H9 (cell line): Measurements from ENCODE around the gene C8G. TPM values are rescaled to one million over a fixed set of nuclear protein-coding genes. Genes with fewer than 3 reads are reported as not detected.

ENCODE experiments used
- DNase-seq: peaks from one replicate; pipeline ENCODE4 v3.0.0-alpha.2; 2017
- H2AFZ ChIP-seq: one replicate; pipeline ENCODE4 v1.6.1; 2013; ENCODE audit warnings: mild to moderate bottlenecking, low read length, control low read depth, moderate library complexity
- H2AK5ac ChIP-seq: 2 replicates; pipeline ENCODE4 v1.6.1; 2013; ENCODE audit warnings: low read length, control low read depth, mixed read lengths; ENCODE audit not compliant: insufficient read length
- H2BK120ac ChIP-seq: one replicate; pipeline ENCODE4 v1.6.1; 2013; ENCODE audit warnings: low read depth, mild to moderate bottlenecking, low read length, control low read depth, inconsistent platforms; ENCODE audit not compliant: poor library complexity, severe bottlenecking
- H2BK12ac ChIP-seq: 2 replicates; pipeline ENCODE4 v1.6.1; 2013; ENCODE audit warnings: low read length, control low read depth, mixed read lengths, low read depth; ENCODE audit not compliant: insufficient read length
- H2BK15ac ChIP-seq: 2 replicates; pipeline ENCODE4 v1.6.1; 2013; ENCODE audit warnings: low read depth, low read length, control low read depth
- H2BK20ac ChIP-seq: one replicate; pipeline ENCODE4 v1.6.1; 2013; ENCODE audit warnings: low read depth, mild to moderate bottlenecking, low read length, control low read depth, inconsistent platforms; ENCODE audit not compliant: poor library complexity, severe bottlenecking
- H2BK5ac ChIP-seq: 2 replicates; pipeline ENCODE4 v1.6.1; 2013; ENCODE audit warnings: low read length, control low read depth, mixed read lengths; ENCODE audit not compliant: insufficient read length
- H3K14ac ChIP-seq: 2 replicates; pipeline ENCODE4 v1.6.1; 2013; ENCODE audit warnings: low read length, control low read depth; ENCODE audit not compliant: insufficient read depth
- H3K18ac ChIP-seq: 2 replicates; pipeline ENCODE4 v1.6.1; 2013; ENCODE audit warnings: low read depth, mild to moderate bottlenecking, mixed read lengths, low read length, control low read depth; ENCODE audit not compliant: insufficient read length
- H3K23ac ChIP-seq: 2 replicates; pipeline ENCODE4 v1.6.1; 2013; ENCODE audit warnings: low read length, control low read depth, mixed read lengths, low read depth; ENCODE audit not compliant: insufficient read length
- H3K23me2 ChIP-seq: 2 replicates; pipeline ENCODE4 v1.6.1; 2013; ENCODE audit warnings: low read depth, mild to moderate bottlenecking, mixed read lengths, low read length, control low read depth; ENCODE audit not compliant: insufficient read length, poor library complexity, severe bottlenecking
- H3K27ac ChIP-seq: 2 replicates; pipeline ENCODE4 v1.5.1; 2013; ENCODE audit warnings: low read length, control low read depth, mixed read lengths, low read depth; ENCODE audit not compliant: insufficient read length
- H3K27me3 ChIP-seq: 2 replicates; pipeline ENCODE4 v1.6.1; 2013; ENCODE audit warnings: low read length, control low read depth, inconsistent platforms; ENCODE audit not compliant: insufficient read depth
- H3K4ac ChIP-seq: 2 replicates; pipeline ENCODE4 v1.6.1; 2013; ENCODE audit warnings: low read depth, mild to moderate bottlenecking, control low read depth, inconsistent platforms, low read length, moderate library complexity
- H3K4me1 ChIP-seq: 2 replicates; pipeline ENCODE4 v1.6.1; 2013; ENCODE audit warnings: low read length, control low read depth, inconsistent platforms; ENCODE audit not compliant: insufficient read depth
- H3K4me2 ChIP-seq: 2 replicates; pipeline ENCODE4 v1.6.1; 2013; ENCODE audit warnings: low read length, control low read depth, mixed read lengths; ENCODE audit not compliant: insufficient read length, insufficient read depth
- H3K56ac ChIP-seq: 2 replicates; pipeline ENCODE4 v1.6.1; 2013; ENCODE audit warnings: low read depth, mild to moderate bottlenecking, mixed read lengths, low read length, control low read depth; ENCODE audit not compliant: insufficient read length
- H3K79me1 ChIP-seq: 2 replicates; pipeline ENCODE4 v1.6.1; 2013; ENCODE audit warnings: low read depth, mild to moderate bottlenecking, moderate library complexity, low read length, control low read depth, inconsistent platforms; ENCODE audit not compliant: insufficient read depth, poor library complexity, severe bottlenecking
- H3K79me2 ChIP-seq: 2 replicates; pipeline ENCODE4 v1.6.1; 2013; ENCODE audit warnings: low read length, control low read depth, inconsistent platforms; ENCODE audit not compliant: insufficient read depth
- H3K9ac ChIP-seq: 2 replicates; pipeline ENCODE4 v1.6.1; 2013; ENCODE audit warnings: low read length, control low read depth, mixed read lengths; ENCODE audit not compliant: insufficient read length; ENCODE audit errors: extremely low read depth
- H3K9me3 ChIP-seq: one replicate; pipeline ENCODE4 v1.6.1; 2013; ENCODE audit warnings: low read depth, low read length, inconsistent platforms; ENCODE audit not compliant: control insufficient read depth
- H3T11ph ChIP-seq: one replicate; pipeline ENCODE4 v1.6.1; 2013; ENCODE audit warnings: mild to moderate bottlenecking, low read length, control low read depth, inconsistent platforms
- H4K20me1 ChIP-seq: one replicate; pipeline ENCODE4 v1.6.1; 2013; ENCODE audit not compliant: control insufficient read depth, insufficient read length, insufficient read depth
- H4K5ac ChIP-seq: 2 replicates; pipeline ENCODE4 v1.6.1; 2013; ENCODE audit warnings: low read depth, mild to moderate bottlenecking, mixed read lengths, low read length, control low read depth; ENCODE audit not compliant: insufficient read length
- H4K8ac ChIP-seq: replicated peaks from 2 replicates; pipeline ENCODE4 v1.6.1; 2013; ENCODE audit warnings: low read length, control low read depth, mixed read lengths, low read depth; ENCODE audit not compliant: insufficient read length
- H4K91ac ChIP-seq: 2 replicates; pipeline ENCODE4 v1.6.1; 2013; ENCODE audit warnings: low read depth, mild to moderate bottlenecking, moderate library complexity, mixed read lengths, low read length, control low read depth; ENCODE audit not compliant: insufficient read length
- H3K27ac Mint-ChIP-seq, 3 experiments: 2 replicates in 2 of 3; 3 replicates in 1 of 3; pipeline ENCODE4 v1.8.0; 2020 to 2021; ENCODE audit warnings: mixed read lengths in 3 of 3, mild to moderate bottlenecking in 1 of 3, moderate library complexity in 1 of 3
- H3K27me3 Mint-ChIP-seq: 2 replicates; pipeline ENCODE4 v1.8.0; 2021; ENCODE audit warnings: low read depth, mild to moderate bottlenecking, moderate library complexity, mixed read lengths
- H3K36me3 Mint-ChIP-seq, 3 experiments: 2 replicates in 2 of 3; 3 replicates in 1 of 3; pipeline ENCODE4 v1.8.0; 2020 to 2021; ENCODE audit warnings: low read depth in 3 of 3, mixed read lengths in 3 of 3; ENCODE audit not compliant: insufficient read depth in 1 of 3
- H3K4me1 Mint-ChIP-seq, 2 experiments: 2 replicates each; pipeline ENCODE4 v1.8.0; 2020; ENCODE audit warnings: mixed read lengths in 2 of 2
- H3K4me3 Mint-ChIP-seq, 2 experiments: 2 replicates in 1 of 2; 3 replicates in 1 of 2; pipeline ENCODE4 v1.8.0; 2020 to 2021; ENCODE audit warnings: mild to moderate bottlenecking in 2 of 2, mixed read lengths in 2 of 2, moderate library complexity in 1 of 2
- H3K9me3 Mint-ChIP-seq, 2 experiments: 2 replicates in 1 of 2; 3 replicates in 1 of 2; pipeline ENCODE4 v1.8.0; 2020; ENCODE audit warnings: mild to moderate bottlenecking in 2 of 2, mixed read lengths in 2 of 2, moderate library complexity in 1 of 2
- CTCF ChIP-seq: fragments of 200-600 bp; sonication (generic); conservative IDR thresholded peaks from 3 replicates; pipeline ENCODE4 v1.8.0; 2021; ENCODE audit warnings: antibody characterized with exemption, mild to moderate bottlenecking
- WGBS: extraction: QIAGEN DNeasy Blood & Tissue Kit; methylation state at CpG from one replicate; pipeline ENCODE4 v1.1.7; 2013; ENCODE audit warnings: missing lambda C conversion rate, low lambda C conversion rate, mixed read lengths; ENCODE audit not compliant: insufficient read length; ENCODE audit errors: extremely low coverage; 5-methylcytosine and 5-hydroxymethylcytosine counted together
- total RNA-seq: library from RNA; stranded (reverse); gene quantifications from 2 replicates; pipeline ENCODE4 v1.2.1, GENCODE V29; 2021

C8G gene
- total RNA-seq, 1 experiment from 2014 or later: 0.96 TPM

- no peak overlapping the region for H3K14ac ChIP-seq
- H3K27ac ChIP-seq: no peak overlapping the region
- no peak overlapping the region for H3K18ac ChIP-seq
- Mint-ChIP-seq H3K4me3 (no peak overlapping the region), H3K27me3 (no peaks in the 10 kb centered on the region; the same call in 1 of the 2 replicates), H3K27ac (no peak overlapping the region; a peak in 1 of 7 replicates), H3K4me1 (no peaks in the 10 kb centered on the region), H3K9me3 (no peaks in the 10 kb centered on the region), H3K36me3 (peaks cover 41 to 81% (median 80%) of the 10 kb centered on the region in 3 experiments)
- no peak for TF ChIP-seq CTCF
- no peak overlapping the region for H3K9ac ChIP-seq
- no peak overlapping the region for H2BK120ac ChIP-seq
- no peaks in the 10 kb centered on the region for H3K23me2 ChIP-seq
- no peak overlapping the region for H3K4ac ChIP-seq
- no peak overlapping the region for H3T11ph ChIP-seq
- no peaks in the 10 kb centered on the region for H3K27me3 ChIP-seq
- H3K79me1 ChIP-seq: peaks cover under 1% of the 10 kb centered on the region
- H3K79me2 ChIP-seq: no peaks in the 10 kb centered on the region
- H3K4me2 ChIP-seq: no peak overlapping the region
- H2BK5ac ChIP-seq: no peak overlapping the region
- DNase-seq: no peak
- H4K91ac ChIP-seq: no peak overlapping the region
- H2BK12ac ChIP-seq: no peak overlapping the region
- no CpG with 5 or more reads among the region's 12 CpGs for WGBS
- no peak overlapping the region for H3K56ac ChIP-seq
- no peak overlapping the region for H2BK15ac ChIP-seq
- H4K20me1 ChIP-seq: no peaks in the 10 kb centered on the region
- no peak overlapping the region for H2AFZ ChIP-seq
- no peak overlapping the region for H3K23ac ChIP-seq
- no peak overlapping the region for H2AK5ac ChIP-seq
- no peaks in the 10 kb centered on the region for H3K9me3 ChIP-seq
- H3K4me1 ChIP-seq: no peaks in the 10 kb centered on the region
- no peak overlapping the region for H2BK20ac ChIP-seq
- no peak overlapping the region for H4K8ac ChIP-seq
- no peak overlapping the region for H4K5ac ChIP-seq
Measured at GRCh38 chr9:136903041-136903554, 41.9 kb upstream of the C8G start.
